GDM1 (cell line): Measurements from ENCODE around the gene DHRSX.
"Not testable (repeated sequence)": the region's sequence is repeated elsewhere in the genome, so short reads cannot be mapped to it uniquely, and the experiment has no call there.

Source experiments
- DNase-seq: peaks from one replicate; lab custom pipeline; 2025; lab: John Stamatoyannopoulos, UW

DHRSX gene

DNA sequence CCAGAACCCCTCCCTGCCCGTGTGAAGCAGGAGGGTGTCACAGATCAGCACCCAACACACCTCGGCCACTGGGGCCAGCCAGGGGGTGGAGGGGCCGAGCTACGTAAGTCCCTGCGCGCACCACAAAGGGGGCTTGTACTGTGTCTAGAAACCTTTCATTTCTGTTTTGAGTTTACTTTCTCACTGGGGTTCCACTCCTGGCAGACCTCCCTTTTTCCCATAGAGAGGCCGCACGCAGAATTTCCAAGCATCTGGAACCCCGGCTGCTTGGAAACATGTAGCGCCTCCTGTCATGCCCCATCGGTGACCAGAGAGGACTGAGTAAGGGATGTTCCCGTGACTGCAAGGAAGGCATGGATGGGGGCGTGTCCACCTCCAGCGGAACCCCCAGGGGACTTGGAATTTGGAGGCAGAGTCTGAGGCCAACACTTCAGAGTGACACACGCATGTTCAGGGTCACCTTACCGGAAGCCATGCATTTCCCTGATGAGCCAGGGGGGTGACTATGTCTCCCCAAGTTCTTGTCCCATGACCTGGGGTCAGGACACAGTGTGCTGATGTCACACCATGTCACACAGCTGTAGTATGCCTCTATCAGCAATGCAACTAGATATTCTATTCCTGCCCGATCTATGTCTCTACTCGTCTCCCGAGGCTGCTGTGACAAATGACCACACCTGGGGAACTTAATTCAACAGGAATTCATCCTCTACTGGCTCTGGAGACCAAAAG is 105.3 kb downstream of the DHRSX start:
- no peak for DNase-seq

- DNase-seq, result no peak
These were observed 108.7 kb downstream of the DHRSX start for GRCh38 chrX:2391869-2392606.

DNA sequence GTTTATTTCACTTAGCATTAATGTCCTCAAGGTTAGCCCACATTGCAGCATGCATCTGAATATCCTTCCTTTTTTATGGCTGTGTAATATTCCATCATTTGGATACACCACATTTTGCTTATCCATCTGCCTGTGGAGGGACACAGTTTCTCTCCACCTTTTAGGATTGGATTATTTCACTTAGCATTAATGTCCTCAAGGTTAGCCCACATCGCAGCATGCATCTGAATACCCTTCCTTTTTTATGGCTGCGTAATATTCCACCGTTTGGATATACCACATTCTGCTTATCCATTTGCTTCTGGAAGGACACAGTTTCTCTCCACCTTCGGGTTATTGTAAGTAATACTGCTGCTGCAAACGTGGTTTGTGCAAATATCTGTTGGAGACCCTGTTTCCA is 110.0 kb downstream of the DHRSX start:
- DNase-seq, result no peak

DNA sequence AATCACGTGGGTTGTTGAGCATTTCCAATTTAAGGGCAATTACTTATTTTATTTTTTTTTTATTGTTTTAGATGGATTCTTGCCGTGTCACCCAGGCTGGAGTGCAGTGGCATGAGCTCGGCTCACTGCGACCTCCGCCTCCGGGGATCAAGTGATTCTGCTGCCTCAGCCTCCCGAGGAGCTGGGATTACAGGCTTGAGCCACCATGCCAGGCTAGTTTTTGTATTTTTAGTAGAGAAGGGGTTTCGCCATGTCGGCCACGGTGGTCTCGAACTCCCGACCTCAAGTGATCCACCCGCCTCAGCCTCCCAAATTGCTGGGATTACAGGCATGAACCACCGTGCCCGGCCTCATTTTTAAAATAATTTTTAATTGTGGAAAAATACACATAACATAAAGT is 111.0 kb downstream of the DHRSX start:
- DNase-seq, result not testable (repeated sequence)

DNA sequence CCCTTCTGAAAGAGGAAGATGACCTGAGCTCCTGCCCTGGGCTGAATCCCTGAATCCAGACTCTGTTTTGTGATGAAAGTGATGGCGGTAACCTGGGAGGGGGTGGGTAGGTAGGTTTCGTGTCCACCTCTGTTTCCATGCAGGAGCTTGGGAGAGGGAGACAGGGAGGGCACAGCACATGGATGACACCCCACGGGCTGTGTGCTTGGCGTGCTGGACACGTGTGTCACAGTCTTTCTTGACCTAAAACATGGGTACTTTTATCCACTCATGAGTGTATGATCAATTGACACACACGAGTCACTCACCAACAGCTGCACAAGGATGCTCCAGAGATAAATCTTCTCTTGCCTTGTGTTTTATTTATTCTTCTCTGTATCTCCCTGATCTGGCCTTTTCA is 111.5 kb downstream of the DHRSX start:
- DNase-seq, result no peak

DNA sequence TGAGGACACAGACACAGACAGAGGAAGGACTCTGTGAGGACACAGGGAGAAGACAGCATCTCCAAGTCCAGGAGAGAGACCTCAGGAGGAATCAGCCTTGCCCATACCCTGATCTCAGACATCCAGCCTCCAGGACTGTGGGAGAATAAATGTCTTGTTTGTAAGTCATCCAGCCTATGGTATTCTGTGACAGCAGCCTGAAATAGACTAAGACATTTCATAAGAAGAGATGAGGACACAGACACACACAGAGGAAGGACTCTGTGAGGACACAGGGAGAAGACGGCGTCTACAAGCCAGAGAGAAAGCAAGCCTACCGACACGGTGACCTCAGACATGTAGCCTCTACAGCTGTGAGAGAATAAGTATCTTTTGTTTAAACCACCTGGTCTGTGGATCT is 112.1 kb downstream of the DHRSX start:
- DNase-seq, result no peak

GRCh38 chrX:2387614-2388239 is 113.0 kb downstream of the DHRSX start:
- DNase-seq, result no peak

DNA sequence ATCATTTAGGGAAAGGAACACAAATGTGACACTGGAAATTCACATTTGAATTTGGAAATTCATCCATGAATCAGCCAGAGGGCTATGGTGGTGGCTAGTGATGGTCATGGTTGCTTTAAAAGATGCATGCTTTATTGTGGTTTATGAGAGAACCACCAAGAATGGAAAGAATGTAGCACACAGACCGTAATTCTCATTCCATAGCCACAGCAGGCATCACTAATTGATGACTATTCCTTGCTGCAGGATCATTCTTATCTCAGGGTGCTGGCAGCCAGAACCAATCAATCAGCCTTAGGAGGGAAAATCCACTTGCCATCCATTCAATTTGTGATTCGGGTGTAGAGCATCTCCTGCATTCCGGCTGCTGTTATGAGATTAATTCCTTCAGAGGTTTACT is 115.6 kb downstream of the DHRSX start:
- DNase-seq, result no peak

- no peak for DNase-seq
These were observed 116.3 kb downstream of the DHRSX start for GRCh38 chrX:2384486-2384885.

GRCh38 chrX:2383735-2384134 is 117.0 kb downstream of the DHRSX start:
- DNase-seq, result no peak

GRCh38 chrX:2383144-2383543 is 117.6 kb downstream of the DHRSX start:
- no peak for DNase-seq

DNA sequence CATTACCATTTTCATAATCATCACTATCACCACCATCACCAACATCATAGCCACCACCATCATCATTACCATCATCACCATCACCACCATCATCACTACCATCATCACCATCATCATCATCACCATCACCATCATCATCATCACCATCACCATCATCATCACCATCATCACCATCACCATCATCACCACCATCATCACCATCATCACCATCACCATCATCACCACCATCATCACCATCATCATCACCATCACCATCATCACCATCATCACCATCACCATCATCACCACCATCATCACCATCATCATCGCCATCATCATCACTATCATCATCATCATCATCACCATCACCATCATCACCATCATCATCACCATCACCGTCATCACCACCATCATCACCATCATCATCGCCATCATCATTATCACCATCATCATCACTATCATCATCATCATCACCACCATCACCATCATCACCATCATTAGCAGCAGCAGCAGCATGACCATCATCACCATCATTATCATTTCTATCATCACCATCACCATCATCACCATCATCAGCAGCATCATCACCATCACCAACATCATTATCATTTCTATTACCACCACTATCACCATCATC is 118.2 kb downstream of the DHRSX start:
- not testable (repeated sequence) for DNase-seq

DNA sequence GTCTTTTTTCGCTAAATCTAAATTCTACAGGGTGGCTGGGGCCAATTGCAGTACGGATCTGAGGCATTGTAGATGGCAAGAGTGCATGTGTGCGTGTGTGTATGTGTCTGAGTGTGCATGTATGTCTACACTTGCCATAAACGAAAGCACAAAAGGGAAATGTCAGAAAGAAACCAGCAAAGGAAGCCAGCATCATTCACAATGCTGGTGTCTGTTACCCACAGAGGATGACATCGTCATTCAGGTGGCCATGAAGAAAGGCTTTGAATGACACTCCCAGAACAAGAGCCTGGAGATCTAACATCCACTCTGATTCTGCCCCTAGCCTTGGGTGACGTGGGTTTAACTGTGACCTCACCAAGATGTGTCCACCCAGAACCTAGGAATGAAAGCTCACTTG is 124.6 kb downstream of the DHRSX start:
- no peak for DNase-seq

DNA sequence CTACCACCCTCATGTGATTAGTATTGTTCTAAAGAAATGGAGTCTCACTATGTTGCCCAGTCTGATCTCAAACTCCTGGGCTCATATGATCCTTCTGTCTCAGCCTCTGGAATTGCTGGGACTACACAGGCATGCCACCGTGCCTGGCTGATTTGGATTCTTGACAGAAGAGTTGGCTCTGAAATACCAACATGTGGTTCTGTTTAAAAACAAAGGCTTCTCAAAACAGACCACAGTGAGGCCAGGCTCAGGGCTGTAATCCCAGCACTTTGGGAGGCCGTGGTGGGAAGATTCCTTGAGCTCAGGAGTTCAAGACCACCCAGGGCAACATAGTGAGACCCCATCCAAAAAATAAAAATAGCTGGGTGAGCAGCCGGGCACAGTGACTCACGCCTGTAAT is 126.7 kb downstream of the DHRSX start:
- no peak for DNase-seq

DNA sequence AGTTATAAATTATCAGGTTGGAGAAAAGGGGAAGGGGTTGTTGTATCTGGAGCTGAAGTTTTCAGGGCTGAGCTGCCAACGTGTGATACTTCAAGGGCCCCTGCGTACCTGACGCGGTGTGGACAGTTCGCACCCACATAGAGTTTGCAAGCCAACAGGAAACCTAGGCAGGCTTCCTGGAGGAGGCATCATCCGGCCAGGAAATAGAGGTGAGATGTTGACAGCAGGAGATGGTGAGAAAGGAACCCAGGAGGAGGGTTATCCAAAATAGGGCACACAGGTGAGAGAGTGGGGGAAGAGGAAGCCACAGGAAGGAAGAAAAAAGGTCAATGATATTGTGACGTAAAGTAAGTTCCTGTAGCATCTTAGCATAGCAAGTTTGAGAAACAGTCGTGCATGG is 127.2 kb downstream of the DHRSX start:
- DNase-seq, result no peak

GRCh38 chrX:2371026-2371711 is 129.6 kb downstream of the DHRSX start:
- DNase-seq, result no peak

- no peak for DNase-seq
These were observed 130.3 kb downstream of the DHRSX start for GRCh38 chrX:2370456-2370855.

DNA sequence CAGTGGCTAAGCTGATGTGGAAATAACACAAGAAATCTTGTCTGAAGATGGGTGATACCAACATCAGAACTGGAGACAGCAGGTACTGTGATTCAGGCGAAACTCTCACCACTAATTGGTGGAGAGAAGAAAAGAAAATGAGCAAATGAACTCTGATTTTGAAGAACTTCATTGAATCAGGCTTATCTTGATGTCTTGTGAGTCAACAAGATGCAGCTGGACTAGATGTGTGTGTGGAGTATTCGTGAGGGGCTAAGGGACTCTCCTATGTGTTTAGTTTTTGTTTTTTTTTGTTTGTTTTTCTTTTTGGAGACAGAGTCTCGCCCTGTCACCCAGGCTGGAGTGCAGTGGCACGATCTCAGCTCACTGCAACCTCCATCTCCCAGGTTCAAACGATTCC is 131.6 kb downstream of the DHRSX start:
- no peak for DNase-seq

GRCh38 chrX:2360731-2361130 is 140.0 kb downstream of the DHRSX start:
- no peak for DNase-seq

GRCh38 chrX:2359522-2359921 is 141.3 kb downstream of the DHRSX start:
- not testable (repeated sequence) for DNase-seq

GRCh38 chrX:2351999-2352995 is 148.5 kb downstream of the DHRSX start:
- DNase-seq, result no peak
